IMR-90 (cell line): ENCODE measurements around the gene TRPC6. TPM values are rescaled to one million over a fixed set of nuclear protein-coding genes. Genes with fewer than 3 reads are reported as not detected.

ENCODE experiments used
- ATAC-seq: fragments of 200-7000 bp; cut with Tn5 transposase; 2 replicates; pipeline ENCODE4 v1.9.1; 2020; ENCODE audit warnings: low read depth, mild to moderate bottlenecking, moderate library complexity
- BruUV-seq: library from RNA; stranded (reverse); fragments of 400-500 nt; replicated peaks from 2 replicates; lab custom pipeline; 2021; lab: Mats Ljungman, UMichigan
- CTCF ChIA-PET: fragments of 300-600 bp; formaldehyde crosslinking; extraction: SDS; loops from one replicate; lab custom pipeline; 2021; ENCODE audit warnings: antibody characterized with exemption; lab: Yijun Ruan, JAX
- POLR2A ChIA-PET: fragments of 300-600 bp; sonication (Branson Sonifier 250); formaldehyde crosslinking; loops from one replicate; lab custom pipeline; 2022; ENCODE audit warnings: antibody characterized with exemption; ENCODE audit not compliant: unreplicated experiment; lab: Charles Lee
- DNase-seq: peaks from one replicate; pipeline ENCODE4 v3.0.0; 2013
- H2AFZ ChIP-seq: replicated peaks from 2 replicates; pipeline ENCODE3; 2013; ENCODE audit warnings: low read length, mild to moderate bottlenecking; ENCODE audit not compliant: poor library complexity
- H2AK5ac ChIP-seq: 2 replicates; pipeline ENCODE4 v1.6.1; 2013; ENCODE audit warnings: low read depth, low read length, inconsistent platforms
- H2AK9ac ChIP-seq: replicated peaks from 2 replicates; pipeline ENCODE3; 2013; ENCODE audit warnings: mild to moderate bottlenecking, low read depth, low read length, moderate library complexity; ENCODE audit not compliant: poor library complexity
- H2BK120ac ChIP-seq: 2 replicates; pipeline ENCODE4 v1.6.1; 2013; ENCODE audit warnings: low read depth, low read length, inconsistent platforms
- H2BK15ac ChIP-seq: 3 replicates; pipeline ENCODE4 v1.6.1; 2013; ENCODE audit warnings: low read depth, low read length, inconsistent platforms
- H2BK20ac ChIP-seq: 2 replicates; pipeline ENCODE4 v1.6.1; 2013; ENCODE audit warnings: low read depth, mild to moderate bottlenecking, inconsistent platforms, low read length, moderate library complexity
- H2BK5ac ChIP-seq: 2 replicates; pipeline ENCODE4 v1.6.1; 2013; ENCODE audit warnings: mild to moderate bottlenecking, low read depth, low read length, inconsistent platforms; ENCODE audit not compliant: poor library complexity, severe bottlenecking
- H3K14ac ChIP-seq: replicated peaks from 2 replicates; pipeline ENCODE4 v1.6.1; 2013; ENCODE audit warnings: low read depth, low read length, inconsistent platforms
- H3K18ac ChIP-seq: 2 replicates; pipeline ENCODE4 v1.6.1; 2013; ENCODE audit warnings: low read depth, low read length, control low read depth
- H3K23ac ChIP-seq: 2 replicates; pipeline ENCODE4 v1.6.1; 2013; ENCODE audit warnings: low read depth, low read length, inconsistent platforms
- H3K27ac ChIP-seq: 2 replicates; pipeline ENCODE4 v1.5.1; 2013; ENCODE audit warnings: mild to moderate bottlenecking, control low read depth, low read length; ENCODE audit not compliant: insufficient read depth
- H3K27me3 ChIP-seq: 2 replicates; pipeline ENCODE4 v1.6.1; 2013; ENCODE audit warnings: low read length; ENCODE audit not compliant: control insufficient read depth, insufficient read depth
- H3K36me3 ChIP-seq: 2 replicates; pipeline ENCODE4 v1.6.1; 2013; ENCODE audit warnings: low read length, mixed read lengths; ENCODE audit not compliant: control insufficient read depth, insufficient read depth
- H3K4ac ChIP-seq: 2 replicates; pipeline ENCODE4 v1.6.1; 2013; ENCODE audit warnings: low read depth, low read length, inconsistent platforms
- H3K4me1 ChIP-seq: 2 replicates; pipeline ENCODE4 v1.6.1; 2013; ENCODE audit warnings: low read length, mixed read lengths; ENCODE audit not compliant: control insufficient read depth, insufficient read depth
- H3K4me2 ChIP-seq: 2 replicates; pipeline ENCODE4 v1.6.1; 2013; ENCODE audit warnings: low read depth, mild to moderate bottlenecking, control low read depth, low read length, moderate library complexity
- H3K4me3 ChIP-seq: 2 replicates; pipeline ENCODE4 v1.5.1; 2013; ENCODE audit warnings: low read depth, mild to moderate bottlenecking, control low read depth, low read length, moderate library complexity; ENCODE audit not compliant: insufficient read depth
- H3K56ac ChIP-seq: 2 replicates; pipeline ENCODE4 v1.6.1; 2013; ENCODE audit warnings: low read length, inconsistent platforms; ENCODE audit not compliant: insufficient read depth; ENCODE audit errors: extremely low read depth
- H3K79me1 ChIP-seq, 2 experiments: 2 replicates each; pipeline ENCODE4 v1.6.1; 2013; ENCODE audit warnings: low read length in 2 of 2, inconsistent platforms in 1 of 2, low read depth in 1 of 2
- H3K9ac ChIP-seq: 2 replicates; pipeline ENCODE4 v1.6.1; 2013; ENCODE audit warnings: low read depth, low read length, control low read depth
- H3K9me1 ChIP-seq: 2 replicates; pipeline ENCODE4 v1.6.1; 2013; ENCODE audit warnings: low read length, inconsistent platforms; ENCODE audit not compliant: insufficient read depth
- H3K9me3 ChIP-seq: 2 replicates; pipeline ENCODE4 v1.6.1; 2013; ENCODE audit warnings: low read length; ENCODE audit not compliant: control insufficient read depth, insufficient read depth
- H4K20me1 ChIP-seq: 2 replicates; pipeline ENCODE4 v1.6.1; 2013; ENCODE audit warnings: low read length, inconsistent platforms; ENCODE audit not compliant: insufficient read depth
- H4K5ac ChIP-seq: 2 replicates; pipeline ENCODE4 v1.6.1; 2013; ENCODE audit warnings: mild to moderate bottlenecking, low read depth, low read length, control low read depth
- H4K8ac ChIP-seq, 2 experiments: 2 replicates each; pipeline ENCODE4 v1.6.1; 2013; ENCODE audit warnings: low read depth in 2 of 2, low read length in 2 of 2, control low read depth in 1 of 2, inconsistent platforms in 1 of 2
- H4K91ac ChIP-seq: 2 replicates; pipeline ENCODE4 v1.6.1; 2013; ENCODE audit warnings: low read depth, low read length, inconsistent platforms; ENCODE audit not compliant: insufficient read depth
- RAD21 ChIP-seq: IDR thresholded peaks from 2 replicates; pipeline ENCODE4 v1.6.1; 2012; ENCODE audit warnings: low read length, improper control_type of control experiment
- SMC3 ChIP-seq: fragments of 150-350 bp; IDR thresholded peaks from 2 replicates; pipeline ENCODE4 v1.6.1; 2016; ENCODE audit warnings: low read depth, mild to moderate bottlenecking, antibody characterized with exemption, low read length, moderate library complexity
- WGBS, 2 experiments: methylation state at CpG; one replicate each; pipeline versions ENCODE4 v1.1.5 to v1.1.7; 2013; ENCODE audit warnings: missing lambda C conversion rate in 2 of 2; ENCODE audit not compliant: insufficient read length in 1 of 2; ENCODE audit errors: extremely low coverage in 2 of 2; 5-methylcytosine and 5-hydroxymethylcytosine counted together
- dilution Hi-C: fragments of 300-500 bp; cut with HindIII; formaldehyde crosslinking; loops from one replicate; pipeline ENCODE4 v1.14.3; 2018; ENCODE audit warnings: low sequenced_read_pairs; ENCODE audit not compliant: unreplicated experiment
- in situ Hi-C: fragments of 300-500 bp; cut with MboI; formaldehyde crosslinking; loops from 3 replicates; pipeline ENCODE4 v1.14.3; 2019; ENCODE audit warnings: low sequenced_read_pairs, inconsistent platforms, mixed read lengths
- intact Hi-C: fragments of 100-400 bp; cut with micrococcal nuclease; formaldehyde crosslinking; loops from 2 replicates; pipeline ENCODE4 v1.10.0; 2022
- polyA plus RNA-seq, 3 experiments: library from polyadenylated mRNA; depleted of rRNA; stranded (reverse); fragments of >200 nt; gene quantifications; 2 replicates each; pipeline ENCODE4 v1.2.3, GENCODE V29; 2012; ENCODE audit warnings: low replicate concordance in 1 of 3
- total RNA-seq: library from RNA; depleted of rRNA; stranded (reverse); fragments of >200 nt; gene quantifications from 2 replicates; pipeline ENCODE4 v1.2.3, GENCODE V29; 2012
- TF ChIP-seq, protein P1 (sequence below): fragments of 150-350 bp; IDR thresholded peaks from 2 replicates; pipeline ENCODE4 v1.6.1; 2016; ENCODE audit warnings: low read depth, mild to moderate bottlenecking, low read length, moderate library complexity, borderline replicate concordance
- TF ChIP-seq, protein P2 (sequence below): conservative IDR thresholded peaks from 2 replicates; pipeline ENCODE4 v1.5.1; 2012; ENCODE audit warnings: mild to moderate bottlenecking, low read depth, low read length, improper control_type of control experiment

Gene TRPC6
- total and polyA plus RNA-seq, 2 of the 4 experiments (the other 2 are of a cell fraction), result 0.99 to 2.3 TPM

DNA sequence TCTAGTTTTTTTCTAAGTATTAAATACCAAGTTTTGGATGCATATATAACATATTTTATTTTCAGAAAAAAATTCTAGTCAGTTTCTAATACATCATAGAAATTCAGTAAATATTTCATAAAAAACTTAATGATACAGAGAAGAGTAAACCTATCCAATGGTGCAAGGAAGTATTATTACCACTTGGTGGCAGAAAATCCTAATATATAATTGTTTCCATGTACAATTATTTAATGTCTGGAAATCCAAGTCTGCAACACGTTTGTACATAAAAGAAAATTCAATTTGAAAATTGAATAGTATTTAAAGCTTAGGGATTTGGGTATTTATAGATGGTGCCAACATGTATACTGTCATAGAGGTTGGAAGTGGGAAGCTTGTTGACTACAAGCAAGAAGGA lies 127.0 kb downstream of the TRPC6 start:
- TF ChIP-seq, protein P1, sequence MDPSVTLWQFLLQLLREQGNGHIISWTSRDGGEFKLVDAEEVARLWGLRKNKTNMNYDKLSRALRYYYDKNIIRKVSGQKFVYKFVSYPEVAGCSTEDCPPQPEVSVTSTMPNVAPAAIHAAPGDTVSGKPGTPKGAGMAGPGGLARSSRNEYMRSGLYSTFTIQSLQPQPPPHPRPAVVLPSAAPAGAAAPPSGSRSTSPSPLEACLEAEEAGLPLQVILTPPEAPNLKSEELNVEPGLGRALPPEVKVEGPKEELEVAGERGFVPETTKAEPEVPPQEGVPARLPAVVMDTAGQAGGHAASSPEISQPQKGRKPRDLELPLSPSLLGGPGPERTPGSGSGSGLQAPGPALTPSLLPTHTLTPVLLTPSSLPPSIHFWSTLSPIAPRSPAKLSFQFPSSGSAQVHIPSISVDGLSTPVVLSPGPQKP, result no peak
- TF ChIP-seq, protein P2, sequence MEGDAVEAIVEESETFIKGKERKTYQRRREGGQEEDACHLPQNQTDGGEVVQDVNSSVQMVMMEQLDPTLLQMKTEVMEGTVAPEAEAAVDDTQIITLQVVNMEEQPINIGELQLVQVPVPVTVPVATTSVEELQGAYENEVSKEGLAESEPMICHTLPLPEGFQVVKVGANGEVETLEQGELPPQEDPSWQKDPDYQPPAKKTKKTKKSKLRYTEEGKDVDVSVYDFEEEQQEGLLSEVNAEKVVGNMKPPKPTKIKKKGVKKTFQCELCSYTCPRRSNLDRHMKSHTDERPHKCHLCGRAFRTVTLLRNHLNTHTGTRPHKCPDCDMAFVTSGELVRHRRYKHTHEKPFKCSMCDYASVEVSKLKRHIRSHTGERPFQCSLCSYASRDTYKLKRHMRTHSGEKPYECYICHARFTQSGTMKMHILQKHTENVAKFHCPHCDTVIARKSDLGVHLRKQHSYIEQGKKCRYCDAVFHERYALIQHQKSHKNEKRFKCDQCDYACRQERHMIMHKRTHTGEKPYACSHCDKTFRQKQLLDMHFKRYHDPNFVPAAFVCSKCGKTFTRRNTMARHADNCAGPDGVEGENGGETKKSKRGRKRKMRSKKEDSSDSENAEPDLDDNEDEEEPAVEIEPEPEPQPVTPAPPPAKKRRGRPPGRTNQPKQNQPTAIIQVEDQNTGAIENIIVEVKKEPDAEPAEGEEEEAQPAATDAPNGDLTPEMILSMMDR, result peak; percentile 68
- peak; percentile 70 for TF ChIP-seq RAD21
- peak; percentile 77 for TF ChIP-seq SMC3
- Histone ChIP-seq H3K27ac (no peak overlapping the region), H2BK15ac (no peak overlapping the region; the same call in 2 of the 3 replicates), H2BK120ac (peak overlapping the region; percentile 42; the same call in 1 of the 2 replicates), H4K20me1 (no peaks in the 10 kb centered on the region), H3K23ac (no peak overlapping the region), H2AK5ac (no peak overlapping the region), H3K4me2 (no peak overlapping the region), H3K9me3 (peaks cover 4% of the 10 kb centered on the region), H2BK20ac (0 out of 2 replicates have a peak overlapping the region, but pooled peaks have one; percentile 26), H2AK9ac (no peak overlapping the region), H3K27me3 (no peaks in the 10 kb centered on the region), H3K18ac (0 out of 2 replicates have a peak overlapping the region, but pooled peaks have one; percentile 59), H3K4me1 (peaks cover 5% of the 10 kb centered on the region; the same call in 1 of the 2 replicates), H4K8ac (peak overlapping the region in 1 of 2 experiments; percentile 52; a peak in 1 of 4 replicates), H2AFZ (no peak overlapping the region), H3K36me3 (peaks cover 1% of the 10 kb centered on the region), H4K91ac (no peak overlapping the region), H3K14ac (no peak overlapping the region), H3K56ac (no peak overlapping the region), H3K9me1 (peaks cover 4% of the 10 kb centered on the region; the same call in 1 of the 2 replicates), H3K4ac (no peak overlapping the region), H3K79me1 (no peaks in the 10 kb centered on the region), H2BK5ac (peak overlapping the region; percentile 40), H4K5ac (no peak overlapping the region), H3K4me3 (no peak overlapping the region), H3K9ac (no peak overlapping the region)
- in situ Hi-C loops, result no loop called here
- dilution Hi-C loops, result no loop called here
- DNase-seq (peak; percentile 52), ATAC-seq (peak; percentile 56)
- WGBS, 2 experiments, result no CpG with 5 or more reads among the region's 1 CpG
- ChIA-PET POLR2A (no interaction called here), CTCF (interaction anchor here (0.9 to 2.3 kb wide), 4 partner anchors 304 to 404 kb away, joined by 3 to 15 read pairs (median 4); no protein-coding TSS in a partner anchor)
- intact Hi-C loops, result loop anchor here (1.0 to 5.0 kb wide), 3 partner anchors 320 to 550 kb away; no protein-coding TSS in a partner anchor
- no TSS peak for BruUV-seq
